Right cardiac atrium (tissue), 5 donors: ENCODE measurements around the gene SH3BGRL. TPM values are rescaled to one million over a fixed set of nuclear protein-coding genes. Genes with fewer than 3 reads are reported as not detected.

ENCODE experiments used
- polyA plus RNA-seq: library from polyadenylated mRNA; stranded (reverse); fragments of 200-250 nt; gene quantifications from one replicate; pipeline ENCODE4 v1.2.3, GENCODE V29; 2013
- total RNA-seq, 4 donors: library from RNA; stranded (reverse); fragmentation: NEBNext Ultra II Directional; extraction: Animal tissue kit (Norgen Biotek cat#: 25700); gene quantifications; one replicate each; pipeline ENCODE4 v1.2.1, GENCODE V29; 2021
- donor health status: healthy with polysubstance abuse.
- donor health status: DM: no; HTN: yes; CAD: no.
- donor health status: DM: no; HTN: no; CAD: no.
- donor health status: DM: no; HTN: yes; CAD: no; lungs with severe emphysema.
- donor health status: DM: yes; HTN: yes; CAD: no.

SH3BGRL gene
- total and polyA plus RNA-seq, 5 donors: 57.7 to 76.7 (median 65.6) TPM

Other genes with a start within 250 kb of the SH3BGRL start
- 1 to 10 TPM; 4.1 to 5.6 (median 4.9) TPM for gene HMGN5, start 189 bp upstream of the SH3BGRL start, total RNA-seq
- 18.4 TPM for gene HMGN5, start 189 bp upstream of the SH3BGRL start, polyA plus RNA-seq